ENCODE measurements around the gene NAA60.
A peak's percentile ranks its signal among the peaks of the same experiment; 100 is the strongest.

Gene NAA60

GRCh38 chr16:3511286-3512180 is 68.1 kb downstream of the NAA60 start:
- DNase-seq, result no peak

GRCh38 chr16:3513892-3514583 is 70.6 kb downstream of the NAA60 start:
- no peak for DNase-seq

GRCh38 chr16:3514621-3515020 is 71.1 kb downstream of the NAA60 start:
- no peak for DNase-seq

- DNase-seq, result no peak
Observed at GRCh38 chr16:3515897-3516296, 72.4 kb downstream of the NAA60 start.

- DNase-seq, result no peak
Observed at GRCh38 chr16:3518292-3518985, 75.0 kb downstream of the NAA60 start.

GRCh38 chr16:3518986-3519348 is 75.5 kb downstream of the NAA60 start:
- no peak for DNase-seq

- DNase-seq, result no peak
Observed at GRCh38 chr16:3519581-3519980, 76.1 kb downstream of the NAA60 start.

- no peak for DNase-seq
Observed at GRCh38 chr16:3520413-3520812, 76.9 kb downstream of the NAA60 start.

- no peak for DNase-seq
Observed at GRCh38 chr16:3520841-3521240, 77.4 kb downstream of the NAA60 start.

- DNase-seq, result no peak
Observed at GRCh38 chr16:3523281-3523680, 79.8 kb downstream of the NAA60 start.

- no peak for DNase-seq
Observed at GRCh38 chr16:3525951-3526350, 82.5 kb downstream of the NAA60 start.

- peak; percentile 68 for DNase-seq
Observed at GRCh38 chr16:3527216-3527829, 83.8 kb downstream of the NAA60 start.

GRCh38 chr16:3528406-3528805 is 84.9 kb downstream of the NAA60 start:
- DNase-seq, result no peak

- DNase-seq, result no peak
Observed at GRCh38 chr16:3529175-3529574, 85.7 kb downstream of the NAA60 start.

- no peak for DNase-seq
Observed at GRCh38 chr16:3530371-3530914, 87.0 kb downstream of the NAA60 start.

GRCh38 chr16:3532741-3533140 is 89.3 kb downstream of the NAA60 start:
- no peak for DNase-seq

- no peak for DNase-seq
Observed at GRCh38 chr16:3534126-3534525, 90.6 kb downstream of the NAA60 start.

- DNase-seq, result no peak
Observed at GRCh38 chr16:3536271-3536731, 92.8 kb downstream of the NAA60 start.

All from NCI-H82 (cell line).